ENCODE measurements around the gene TSPOAP1.

The TSPOAP1 gene

DNA sequence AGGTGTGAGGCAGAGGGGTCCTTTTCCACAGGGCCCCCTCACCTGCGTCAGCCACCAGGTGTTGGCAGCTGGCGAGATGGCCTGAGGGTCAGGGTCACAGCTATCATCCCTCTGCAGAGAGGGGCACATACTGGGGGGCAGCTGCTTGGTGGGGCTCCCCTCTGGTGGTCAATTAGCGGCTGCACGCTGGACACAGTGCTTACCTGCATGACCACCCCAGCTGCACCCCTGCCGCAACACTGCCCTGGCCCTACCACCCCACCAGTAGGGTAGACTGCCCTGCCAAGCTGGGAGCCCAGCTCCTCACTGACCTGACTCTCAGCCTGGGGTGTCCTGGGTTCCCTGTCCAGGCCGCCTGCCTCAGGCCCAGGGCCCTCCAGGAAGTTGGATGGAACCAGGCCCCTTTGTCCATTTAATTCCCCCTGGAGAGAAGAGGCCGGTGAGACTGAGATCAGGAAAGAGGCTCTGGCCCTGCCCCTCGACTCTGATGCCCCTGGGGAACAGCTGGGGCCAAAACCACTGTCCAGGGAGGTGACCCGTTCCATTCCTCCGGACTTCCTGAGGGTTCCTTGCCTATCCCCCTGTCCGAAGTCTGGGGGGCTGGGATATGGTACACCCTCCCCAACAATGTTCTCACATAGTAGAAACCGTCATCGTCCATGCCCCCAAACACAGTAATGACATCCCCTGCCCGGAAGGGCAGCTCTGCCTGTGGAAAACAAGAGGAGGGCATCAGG is 23.7 kb downstream of the TSPOAP1 start:
- no peak for DNase-seq (ENCODE audit: low read depth in 2 of 2, low spot score in 1 of 2)

- DNase-seq (ENCODE audit: low read depth in 2 of 2, low spot score in 1 of 2), result peak in 1 of 2 donors; percentile 18
Measured at GRCh38 chr17:58303971-58304749, 24.4 kb downstream of the TSPOAP1 start.

- DNase-seq (ENCODE audit: low read depth in 2 of 2, low spot score in 1 of 2), result no peak
Measured at GRCh38 chr17:58302919-58303585, 25.5 kb downstream of the TSPOAP1 start.

- no peak for DNase-seq (ENCODE audit: low read depth in 2 of 2, low spot score in 1 of 2)
Measured at GRCh38 chr17:58302171-58302918, 26.2 kb downstream of the TSPOAP1 start.

DNA sequence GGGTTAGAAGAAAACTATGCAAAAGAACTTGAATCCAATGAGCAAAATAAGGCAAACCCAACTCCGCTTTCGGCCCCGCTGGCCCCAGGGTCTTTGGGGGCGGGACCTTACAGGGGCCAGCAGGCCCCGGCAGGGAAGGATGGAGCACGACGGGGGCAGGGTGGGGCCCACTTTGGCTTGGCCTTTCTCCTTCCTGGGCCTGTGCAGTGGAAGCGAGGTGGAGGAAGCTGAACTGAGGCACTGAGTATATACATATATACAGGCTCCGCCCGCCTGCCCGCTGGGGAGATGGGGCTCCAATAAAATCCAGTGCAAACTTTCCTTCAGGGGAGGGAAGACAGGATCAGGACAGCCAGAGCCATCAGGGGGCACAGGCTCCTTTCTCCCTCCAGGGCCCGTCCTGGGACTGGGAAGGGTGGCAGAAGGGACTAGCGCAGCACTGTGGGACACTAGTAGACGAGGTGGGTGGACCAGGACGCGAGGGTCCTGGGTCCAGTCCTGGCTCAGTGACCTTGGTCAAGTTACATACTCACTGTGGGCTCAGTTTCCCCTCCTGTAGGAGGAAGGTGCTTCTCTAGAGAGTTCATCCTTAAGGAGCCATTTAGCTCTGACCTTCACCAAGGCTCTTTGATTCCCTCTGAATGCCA is 27.0 kb downstream of the TSPOAP1 start:
- no peak for DNase-seq (ENCODE audit: low read depth in 2 of 2, low spot score in 1 of 2)

GRCh38 chr17:58300336-58300735 is 28.3 kb downstream of the TSPOAP1 start:
- DNase-seq (ENCODE audit: low read depth in 2 of 2, low spot score in 1 of 2), result no peak

- DNase-seq (ENCODE audit: low read depth in 2 of 2, low spot score in 1 of 2), result no peak
Measured at GRCh38 chr17:58294034-58294433, 34.6 kb downstream of the TSPOAP1 start.

DNA sequence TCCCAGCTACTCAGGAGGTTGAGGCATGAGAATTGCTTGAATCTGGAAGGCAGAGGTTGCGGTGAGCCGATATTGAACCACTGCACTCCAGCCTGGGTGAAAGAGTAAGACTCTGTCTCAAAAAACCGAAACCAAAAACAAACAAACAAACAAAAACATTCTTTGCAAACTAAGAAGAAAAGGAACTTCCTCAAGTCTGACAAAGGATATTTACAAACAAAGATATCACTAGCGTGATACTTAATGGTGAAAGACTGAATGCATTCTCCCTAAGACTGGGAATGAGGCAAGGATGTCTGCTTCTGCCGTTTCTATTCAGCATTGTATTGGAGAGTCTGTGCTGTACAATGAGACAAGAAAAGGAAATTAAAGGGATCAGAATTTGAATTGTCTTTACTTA is 37.3 kb downstream of the TSPOAP1 start:
- DNase-seq (ENCODE audit: low read depth in 2 of 2, low spot score in 1 of 2), result no peak

GRCh38 chr17:58289869-58290268 is 38.7 kb downstream of the TSPOAP1 start:
- no peak for DNase-seq (ENCODE audit: low read depth in 2 of 2, low spot score in 1 of 2)

DNA sequence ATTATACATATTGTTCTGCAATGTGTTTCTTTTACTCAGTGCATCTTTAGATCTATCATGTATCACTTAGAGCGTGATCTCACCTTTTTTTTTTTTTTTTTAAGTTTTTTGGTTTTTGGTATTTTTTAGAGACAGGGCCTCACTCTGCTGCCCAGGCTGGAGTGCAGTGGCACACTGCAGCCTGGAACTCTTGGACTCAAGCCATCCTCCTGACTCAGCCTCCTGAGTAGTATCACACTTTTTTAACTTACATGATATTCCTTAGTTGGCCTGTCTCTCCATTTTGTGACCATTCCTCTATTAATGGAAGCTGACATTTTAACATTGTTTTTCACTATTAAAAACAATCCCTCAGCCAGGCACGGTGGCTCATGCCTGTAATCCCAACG is 43.2 kb downstream of the TSPOAP1 start:
- DNase-seq (ENCODE audit: low read depth in 2 of 2, low spot score in 1 of 2), result no peak

- DNase-seq (ENCODE audit: low read depth in 2 of 2, low spot score in 1 of 2), result no peak
Measured at GRCh38 chr17:58284613-58285421, 43.8 kb downstream of the TSPOAP1 start.

- no peak for DNase-seq (ENCODE audit: low read depth in 2 of 2, low spot score in 1 of 2)
Measured at GRCh38 chr17:58283674-58284612, 44.7 kb downstream of the TSPOAP1 start.

- no peak for DNase-seq (ENCODE audit: low read depth in 2 of 2, low spot score in 1 of 2)
Measured at GRCh38 chr17:58282442-58282841, 46.2 kb downstream of the TSPOAP1 start.

DNA sequence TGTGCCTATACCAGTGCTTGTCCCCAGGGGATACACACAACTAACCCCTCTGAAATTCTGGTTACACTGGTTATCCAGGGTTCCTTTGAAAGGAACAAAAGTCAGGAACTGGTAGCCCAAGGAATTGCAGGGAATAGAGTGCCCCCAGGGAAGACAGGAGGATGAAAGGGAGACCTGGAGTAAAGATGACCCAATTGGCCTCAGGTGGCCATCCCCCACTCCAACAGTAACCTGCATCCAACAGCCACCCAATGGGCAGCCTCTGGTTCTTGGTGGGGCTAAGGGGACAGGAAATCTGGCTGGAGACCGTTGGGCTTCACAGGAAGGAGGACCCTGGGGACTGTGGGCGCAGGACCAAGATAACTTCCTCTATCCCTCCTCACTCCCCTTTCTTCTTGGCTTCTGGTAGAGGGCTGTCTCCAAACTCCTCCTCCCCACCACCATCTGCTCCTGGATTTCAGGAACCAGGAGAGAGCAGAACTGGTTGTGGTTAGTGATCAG is 47.0 kb downstream of the TSPOAP1 start:
- no peak for DNase-seq (ENCODE audit: low read depth in 2 of 2, low spot score in 1 of 2)

- no peak for DNase-seq (ENCODE audit: low read depth in 2 of 2, low spot score in 1 of 2)
Measured at GRCh38 chr17:58280480-58281217, 47.9 kb downstream of the TSPOAP1 start, which contains the start of gene MPO. MPO (minus strand) TSS chr17:58280935; CDS start chr17:58280758, 177 bp downstream.

GRCh38 chr17:58279736-58280479 is 48.7 kb downstream of the TSPOAP1 start:
- DNase-seq (ENCODE audit: low read depth in 2 of 2, low spot score in 1 of 2), result no peak

DNA sequence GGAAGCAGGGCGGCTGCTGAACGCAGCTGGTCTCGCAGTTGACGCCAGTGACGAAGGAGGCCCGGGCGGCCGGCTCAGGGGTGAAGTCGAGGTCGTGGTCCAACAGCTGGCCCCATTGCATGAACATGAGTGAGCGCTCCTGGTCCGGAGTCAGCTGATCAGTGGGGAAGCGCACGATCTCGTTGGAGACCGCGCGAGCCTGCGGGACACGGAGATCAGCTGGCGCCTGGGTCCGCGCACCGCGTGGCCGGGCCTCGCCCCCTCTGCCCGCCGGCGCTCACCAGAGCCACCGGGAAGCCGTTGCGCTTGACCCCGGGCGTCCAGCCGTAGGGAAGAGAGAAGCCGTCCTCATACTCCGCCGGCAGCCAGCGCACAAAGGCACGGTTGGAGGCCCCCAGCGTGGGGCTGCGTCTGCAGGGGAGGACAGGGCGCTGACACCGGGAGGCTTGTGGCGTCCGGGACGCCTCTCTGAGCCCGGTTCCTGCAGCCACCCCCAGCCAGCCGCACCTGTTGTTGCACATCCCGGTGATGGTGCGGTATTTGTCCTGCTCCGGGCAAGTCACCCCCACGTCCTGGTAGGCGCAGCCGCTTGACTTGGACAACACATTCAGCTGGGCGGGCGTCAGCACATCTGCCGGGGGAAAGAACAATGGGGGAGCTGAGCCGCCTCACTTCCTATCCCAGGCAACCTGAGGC is 49.4 kb downstream of the TSPOAP1 start:
- DNase-seq (ENCODE audit: low read depth in 2 of 2, low spot score in 1 of 2), result no peak
